Activated naive CD8-positive, alpha-beta T cell (primary cell): Measurements from ENCODE around the gene LOX.

Source experiments
- H3K27ac Mint-ChIP-seq: one replicate; pipeline ENCODE4 v1.8.0; 2021; ENCODE audit warnings: mixed read lengths
- H3K27me3 Mint-ChIP-seq: one replicate; pipeline ENCODE4 v1.8.0; 2021; ENCODE audit warnings: mixed read lengths
- H3K36me3 Mint-ChIP-seq: one replicate; pipeline ENCODE4 v1.8.0; 2021; ENCODE audit warnings: mixed read lengths
- H3K4me1 Mint-ChIP-seq: one replicate; pipeline ENCODE4 v1.8.0; 2021; ENCODE audit warnings: low read depth, mixed read lengths
- H3K4me3 Mint-ChIP-seq: one replicate; pipeline ENCODE4 v1.8.0; 2021; ENCODE audit warnings: mild to moderate bottlenecking, mixed read lengths
- H3K9me3 Mint-ChIP-seq: one replicate; pipeline ENCODE4 v1.8.0; 2021; ENCODE audit warnings: low read depth, mixed read lengths

Gene LOX

GRCh38 chr5:122081541-122081940, 3.5 kb upstream of the LOX start:
- no peak overlapping the region for H3K4me3 Mint-ChIP-seq
- no peak overlapping the region for H3K27ac Mint-ChIP-seq
- peaks cover 14% of the 10 kb centered on the region for H3K4me1 Mint-ChIP-seq
- peaks cover 25% of the 10 kb centered on the region for H3K27me3 Mint-ChIP-seq
- no peaks in the 10 kb centered on the region for H3K9me3 Mint-ChIP-seq
- no peaks in the 10 kb centered on the region for H3K36me3 Mint-ChIP-seq

DNA sequence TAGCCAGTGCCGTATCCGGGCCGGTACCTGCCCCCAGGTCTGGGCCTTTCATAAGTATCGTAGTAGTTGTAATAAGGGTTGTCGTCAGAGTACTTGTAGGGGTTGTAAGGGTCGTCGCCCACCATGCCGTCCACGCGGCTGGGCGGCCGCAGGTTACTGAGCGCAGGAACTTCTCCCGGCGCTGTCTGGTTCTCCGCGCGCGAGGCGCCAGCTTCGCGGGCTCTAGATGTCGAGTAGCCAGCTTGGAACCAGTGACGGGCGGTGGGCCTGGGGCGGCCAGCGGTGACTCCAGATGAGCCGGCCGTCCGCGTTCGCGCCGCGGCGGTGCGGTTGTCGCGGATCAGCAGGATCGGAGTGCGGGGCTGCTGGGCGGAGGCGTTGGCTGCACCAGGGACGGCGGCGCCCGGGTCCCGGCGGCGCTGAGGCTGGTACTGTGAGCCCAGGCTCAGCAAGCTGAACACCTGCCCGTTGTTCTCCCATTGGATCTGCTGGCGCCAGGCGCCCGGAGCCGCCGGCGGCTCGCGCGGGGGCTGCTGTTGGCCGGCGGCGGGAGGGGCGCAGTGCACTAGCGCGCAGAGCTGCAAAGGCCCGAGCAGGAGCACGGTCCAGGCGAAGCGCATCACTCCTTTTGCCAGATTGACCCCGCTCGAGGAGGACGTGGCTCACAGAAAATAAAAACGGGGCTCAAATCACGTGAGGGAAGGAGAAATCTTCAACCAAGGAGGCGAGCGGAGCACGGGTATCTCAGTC, 518 bp downstream of the LOX start:
- Mint-ChIP-seq H3K9me3 (no peaks in the 10 kb centered on the region), H3K36me3 (no peaks in the 10 kb centered on the region), H3K27ac (no peak overlapping the region), H3K4me1 (peaks cover 16% of the 10 kb centered on the region), H3K27me3 (peaks cover 37% of the 10 kb centered on the region), H3K4me3 (peak overlapping the region; percentile 78)

GRCh38 chr5:122076669-122077365, 1.2 kb downstream of the LOX start:
- peak overlapping the region; percentile 78 for H3K4me3 Mint-ChIP-seq

DNA sequence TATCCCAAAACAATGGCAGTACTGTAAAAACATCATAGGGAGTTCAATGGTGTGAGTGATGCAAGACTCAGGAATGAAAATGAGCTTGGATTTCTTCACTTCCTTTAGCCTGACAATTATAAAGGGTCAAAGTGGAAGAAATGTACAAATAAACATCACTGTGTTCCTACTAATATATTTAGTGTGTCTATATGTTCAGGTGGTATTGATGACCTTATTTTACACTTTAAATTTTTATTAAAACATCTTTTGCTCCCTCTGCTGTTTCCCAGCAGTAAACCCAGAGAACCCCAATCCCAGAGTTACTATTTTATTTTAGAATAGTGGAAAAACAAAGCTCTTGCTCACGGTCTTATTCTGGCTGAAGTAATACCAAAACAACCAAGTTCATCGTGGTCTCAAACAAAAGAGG, 2.0 kb downstream of the LOX start:
- Mint-ChIP-seq H3K4me1 (peaks cover 16% of the 10 kb centered on the region), H3K4me3 (no peak overlapping the region), H3K27me3 (peaks cover 37% of the 10 kb centered on the region), H3K27ac (no peak overlapping the region), H3K36me3 (no peaks in the 10 kb centered on the region), H3K9me3 (no peaks in the 10 kb centered on the region)

More at GRCh38 chr5:122076669-122077365, 1.2 kb downstream of the LOX start:
- no peak overlapping the region for H3K27ac Mint-ChIP-seq
- H3K4me1 Mint-ChIP-seq = peaks cover 16% of the 10 kb centered on the region
- no peaks in the 10 kb centered on the region for H3K36me3 Mint-ChIP-seq
- peaks cover 37% of the 10 kb centered on the region for H3K27me3 Mint-ChIP-seq
- H3K9me3 Mint-ChIP-seq = no peaks in the 10 kb centered on the region

DNA sequence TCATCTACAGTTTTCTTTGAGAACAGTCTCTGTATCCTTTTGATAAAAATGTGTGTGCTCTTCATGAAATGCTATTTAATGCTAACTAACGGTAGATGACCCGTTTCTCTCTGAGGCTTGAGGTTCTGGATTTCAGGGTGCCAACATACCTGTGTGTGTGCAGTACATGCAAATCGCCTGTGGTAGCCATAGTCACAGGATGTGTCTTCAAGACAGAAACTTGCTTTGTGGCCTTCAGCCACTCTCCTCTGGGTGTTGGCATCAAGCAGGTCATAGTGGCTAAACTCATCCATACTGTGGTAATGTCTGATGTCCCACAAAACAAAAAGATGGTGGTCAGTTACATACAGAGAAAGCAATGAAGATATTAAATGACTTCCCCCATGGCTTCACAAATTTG, 4.2 kb downstream of the LOX start:
- Mint-ChIP-seq H3K36me3 (no peaks in the 10 kb centered on the region), H3K4me1 (peaks cover 16% of the 10 kb centered on the region), H3K9me3 (no peaks in the 10 kb centered on the region), H3K27me3 (peaks cover 28% of the 10 kb centered on the region), H3K27ac (no peak overlapping the region), H3K4me3 (no peak overlapping the region)

DNA sequence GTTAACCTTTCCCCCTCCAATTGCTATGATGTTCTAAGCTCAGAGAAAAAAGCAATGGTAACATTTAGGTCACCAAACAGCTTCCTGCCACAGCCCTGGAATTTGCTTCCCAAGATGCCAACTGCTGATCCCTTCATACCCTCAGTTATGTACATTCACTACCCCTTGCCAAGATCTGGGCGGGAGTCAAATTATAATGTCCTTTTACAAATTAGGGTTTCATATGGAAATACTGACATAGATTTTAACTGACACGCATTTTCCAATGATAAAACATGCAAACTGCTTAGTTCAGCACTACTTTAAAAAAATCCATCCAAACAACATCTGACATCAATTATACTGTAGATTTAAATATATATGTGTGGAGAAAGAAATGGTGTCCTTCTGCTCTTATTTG, 5.0 kb downstream of the LOX start:
- H3K27me3 Mint-ChIP-seq = peaks cover 23% of the 10 kb centered on the region
- H3K9me3 Mint-ChIP-seq = no peaks in the 10 kb centered on the region
- peaks cover 12% of the 10 kb centered on the region for H3K4me1 Mint-ChIP-seq
- no peak overlapping the region for H3K4me3 Mint-ChIP-seq
- H3K27ac Mint-ChIP-seq = no peak overlapping the region
- no peaks in the 10 kb centered on the region for H3K36me3 Mint-ChIP-seq

- Mint-ChIP-seq H3K27ac (no peak overlapping the region), H3K9me3 (no peaks in the 10 kb centered on the region), H3K4me3 (no peak overlapping the region), H3K27me3 (peaks cover 2% of the 10 kb centered on the region), H3K4me1 (no peaks in the 10 kb centered on the region), H3K36me3 (peaks cover 4% of the 10 kb centered on the region)
Observed at GRCh38 chr5:122067390-122067789, 10.7 kb downstream of the LOX start.

GRCh38 chr5:122064992-122065391, 13.1 kb downstream of the LOX start:
- Mint-ChIP-seq H3K27ac (no peak overlapping the region), H3K27me3 (no peaks in the 10 kb centered on the region)

DNA sequence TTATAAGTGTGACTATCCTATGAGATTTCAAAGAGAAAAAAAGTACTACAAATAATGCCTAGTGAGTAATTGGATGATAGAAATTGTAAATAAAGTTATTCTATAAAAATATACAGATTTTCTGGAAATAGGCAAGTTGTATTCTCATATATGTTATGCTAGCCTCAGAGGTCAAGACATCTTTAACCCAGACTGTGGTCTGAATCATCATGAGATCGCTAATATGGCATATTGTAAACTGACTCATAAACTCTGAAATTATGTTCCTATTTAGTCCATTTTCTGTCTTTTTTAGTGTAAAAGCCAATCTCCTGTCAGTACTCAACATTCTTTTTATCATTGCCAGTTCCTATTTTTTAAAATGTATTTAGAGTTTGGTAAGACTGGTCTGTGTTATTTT, 14.2 kb downstream of the LOX start:
- Mint-ChIP-seq H3K27me3 (no peaks in the 10 kb centered on the region), H3K9me3 (no peaks in the 10 kb centered on the region), H3K36me3 (peaks cover 9% of the 10 kb centered on the region), H3K4me1 (no peaks in the 10 kb centered on the region), H3K27ac (no peak overlapping the region), H3K4me3 (no peak overlapping the region)

More at GRCh38 chr5:122064992-122065391, 13.1 kb downstream of the LOX start:
- Mint-ChIP-seq H3K9me3 (no peaks in the 10 kb centered on the region), H3K36me3 (peaks cover 9% of the 10 kb centered on the region), H3K4me1 (no peaks in the 10 kb centered on the region), H3K4me3 (no peak overlapping the region)

- Mint-ChIP-seq H3K4me1 (no peaks in the 10 kb centered on the region), H3K27ac (no peak overlapping the region), H3K27me3 (no peaks in the 10 kb centered on the region), H3K4me3 (no peak overlapping the region), H3K36me3 (peaks cover 9% of the 10 kb centered on the region), H3K9me3 (no peaks in the 10 kb centered on the region)
Observed at GRCh38 chr5:122062205-122062604, 15.9 kb downstream of the LOX start.

- Mint-ChIP-seq H3K36me3 (peaks cover 21% of the 10 kb centered on the region), H3K4me3 (no peak overlapping the region), H3K4me1 (peaks cover 2% of the 10 kb centered on the region), H3K9me3 (no peaks in the 10 kb centered on the region), H3K27ac (no peak overlapping the region), H3K27me3 (no peaks in the 10 kb centered on the region)
Observed at GRCh38 chr5:122056913-122057312, 21.1 kb downstream of the LOX start.

- H3K27me3 Mint-ChIP-seq = no peaks in the 10 kb centered on the region
- peaks cover 2% of the 10 kb centered on the region for H3K4me1 Mint-ChIP-seq
- no peaks in the 10 kb centered on the region for H3K9me3 Mint-ChIP-seq
- peaks cover 35% of the 10 kb centered on the region for H3K36me3 Mint-ChIP-seq
- H3K27ac Mint-ChIP-seq = no peak overlapping the region
- no peak overlapping the region for H3K4me3 Mint-ChIP-seq
Observed at GRCh38 chr5:122054266-122054665, 23.8 kb downstream of the LOX start.

- H3K36me3 Mint-ChIP-seq = peaks cover 40% of the 10 kb centered on the region
- peaks cover 2% of the 10 kb centered on the region for H3K4me1 Mint-ChIP-seq
- H3K27ac Mint-ChIP-seq = no peak overlapping the region
- H3K9me3 Mint-ChIP-seq = no peaks in the 10 kb centered on the region
- H3K27me3 Mint-ChIP-seq = no peaks in the 10 kb centered on the region
- no peak overlapping the region for H3K4me3 Mint-ChIP-seq
Observed at GRCh38 chr5:122053181-122054109, 24.6 kb downstream of the LOX start.

- no peak overlapping the region for H3K4me3 Mint-ChIP-seq
- H3K27me3 Mint-ChIP-seq = no peaks in the 10 kb centered on the region
- H3K36me3 Mint-ChIP-seq = peaks cover 42% of the 10 kb centered on the region
- H3K4me1 Mint-ChIP-seq = peaks cover 2% of the 10 kb centered on the region
- H3K9me3 Mint-ChIP-seq = no peaks in the 10 kb centered on the region
- H3K27ac Mint-ChIP-seq = no peak overlapping the region
Observed at GRCh38 chr5:122051569-122051968, 26.5 kb downstream of the LOX start.

DNA sequence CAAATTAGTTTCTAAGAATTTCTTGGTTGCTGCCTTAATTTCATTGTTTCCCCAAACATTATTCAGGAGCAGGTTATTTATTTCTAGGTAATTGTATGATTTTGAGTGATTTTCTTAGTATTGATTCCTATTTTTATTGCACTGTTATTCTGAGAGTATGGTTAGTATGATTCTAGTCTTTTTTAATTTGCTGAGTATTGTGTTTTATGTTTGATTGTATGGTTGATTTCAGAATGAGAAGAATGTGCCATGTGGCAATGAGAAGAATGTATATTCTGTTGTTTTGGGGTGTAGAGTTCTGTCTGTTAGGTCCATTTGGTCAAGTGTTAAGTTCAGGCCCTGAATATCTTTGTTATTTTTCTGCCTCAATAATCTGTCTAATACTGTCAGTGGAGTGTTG, 27.1 kb downstream of the LOX start:
- no peaks in the 10 kb centered on the region for H3K9me3 Mint-ChIP-seq
- H3K4me1 Mint-ChIP-seq = peaks cover 2% of the 10 kb centered on the region
- peaks cover 42% of the 10 kb centered on the region for H3K36me3 Mint-ChIP-seq

More for the DNA sequence above, 27.1 kb downstream of the LOX start:
- Mint-ChIP-seq H3K27me3 (no peaks in the 10 kb centered on the region), H3K27ac (no peak overlapping the region), H3K4me3 (no peak overlapping the region)
